BE2C (cell line): ENCODE data around the gene COL13A1.

ENCODE experiments used
- DNase-seq: peaks from one replicate; pipeline ENCODE4 v3.0.0-alpha.2; 2020
- H3K27me3 ChIP-seq: fragments of 250-450 bp; sonication (Bioruptor Pico); 2 replicates; pipeline ENCODE4 v1.5.1; 2020; ENCODE audit warnings: mild to moderate bottlenecking
- H3K36me3 ChIP-seq: fragments of 250-450 bp; sonication (Bioruptor Pico); 2 replicates; pipeline ENCODE4 v1.5.1; 2020; ENCODE audit warnings: mild to moderate bottlenecking
- H3K4me1 ChIP-seq: fragments of 250-450 bp; sonication (Bioruptor Pico); 2 replicates; pipeline ENCODE4 v1.5.1; 2020
- H3K4me3 ChIP-seq: 2 replicates; pipeline ENCODE4 v1.5.1; 2011; ENCODE audit warnings: low read depth, low read length
- H3K9me3 ChIP-seq: fragments of 250-450 bp; sonication (Bioruptor Pico); 2 replicates; pipeline ENCODE4 v1.5.1; 2020
- TF ChIP-seq, protein P1 (sequence below): IDR thresholded peaks from 2 replicates; pipeline ENCODE4 v1.5.1; 2012; ENCODE audit warnings: mild to moderate bottlenecking, low read depth, low read length

The COL13A1 gene

GRCh38 chr10:69810097-69810496, 8.4 kb downstream of the COL13A1 start:
- TF ChIP-seq, protein P1, sequence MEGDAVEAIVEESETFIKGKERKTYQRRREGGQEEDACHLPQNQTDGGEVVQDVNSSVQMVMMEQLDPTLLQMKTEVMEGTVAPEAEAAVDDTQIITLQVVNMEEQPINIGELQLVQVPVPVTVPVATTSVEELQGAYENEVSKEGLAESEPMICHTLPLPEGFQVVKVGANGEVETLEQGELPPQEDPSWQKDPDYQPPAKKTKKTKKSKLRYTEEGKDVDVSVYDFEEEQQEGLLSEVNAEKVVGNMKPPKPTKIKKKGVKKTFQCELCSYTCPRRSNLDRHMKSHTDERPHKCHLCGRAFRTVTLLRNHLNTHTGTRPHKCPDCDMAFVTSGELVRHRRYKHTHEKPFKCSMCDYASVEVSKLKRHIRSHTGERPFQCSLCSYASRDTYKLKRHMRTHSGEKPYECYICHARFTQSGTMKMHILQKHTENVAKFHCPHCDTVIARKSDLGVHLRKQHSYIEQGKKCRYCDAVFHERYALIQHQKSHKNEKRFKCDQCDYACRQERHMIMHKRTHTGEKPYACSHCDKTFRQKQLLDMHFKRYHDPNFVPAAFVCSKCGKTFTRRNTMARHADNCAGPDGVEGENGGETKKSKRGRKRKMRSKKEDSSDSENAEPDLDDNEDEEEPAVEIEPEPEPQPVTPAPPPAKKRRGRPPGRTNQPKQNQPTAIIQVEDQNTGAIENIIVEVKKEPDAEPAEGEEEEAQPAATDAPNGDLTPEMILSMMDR = no peak
- Histone ChIP-seq H3K4me3 (no peak overlapping the region), H3K27me3 (no peaks in the 10 kb centered on the region), H3K9me3 (no peaks in the 10 kb centered on the region), H3K4me1 (no peaks in the 10 kb centered on the region), H3K36me3 (no peaks in the 10 kb centered on the region)
- DNase-seq = no peak

DNA sequence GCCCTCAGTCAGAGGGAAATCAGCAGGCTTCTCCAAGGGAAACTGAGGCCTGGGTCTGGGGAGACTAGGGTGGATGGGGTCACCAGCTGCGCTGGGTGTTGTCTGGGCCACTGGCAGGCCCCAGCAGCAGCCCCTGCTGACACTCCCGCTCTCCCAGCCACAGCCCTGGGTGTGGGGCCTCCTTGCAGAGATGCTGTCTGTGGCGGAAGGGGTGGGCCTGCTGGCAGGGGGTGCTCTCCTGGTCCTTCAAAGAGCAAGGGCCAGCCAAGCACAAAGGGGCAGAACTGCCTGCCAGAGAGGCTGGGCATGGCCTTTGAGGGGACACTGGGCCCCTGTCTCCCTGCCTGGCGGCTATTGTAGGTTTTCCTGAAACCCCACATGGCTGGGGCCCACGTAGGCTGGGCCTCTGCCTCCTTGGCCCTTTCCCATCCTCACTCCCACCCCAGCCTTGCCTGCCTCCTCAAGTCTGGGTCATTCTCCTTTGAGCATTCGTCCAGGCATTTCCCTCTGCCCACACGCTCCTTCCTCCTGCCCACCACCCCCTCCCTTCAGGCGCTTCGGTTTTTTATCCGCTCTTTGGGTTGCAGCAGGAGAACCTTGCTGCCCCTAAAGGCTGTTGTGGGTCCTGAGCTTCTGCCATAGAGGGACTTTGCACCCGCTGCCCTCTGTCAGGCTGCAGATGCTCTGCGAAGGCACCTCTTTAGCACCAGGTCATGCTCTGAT, 9.1 kb downstream of the COL13A1 start:
- Histone ChIP-seq H3K9me3 (no peaks in the 10 kb centered on the region), H3K36me3 (no peaks in the 10 kb centered on the region), H3K4me3 (no peak overlapping the region), H3K27me3 (no peaks in the 10 kb centered on the region), H3K4me1 (no peaks in the 10 kb centered on the region)
- no peak for DNase-seq
- TF ChIP-seq, protein P1 = no peak

GRCh38 chr10:69813632-69814031, 11.9 kb downstream of the COL13A1 start:
- Histone ChIP-seq H3K4me3 (no peak overlapping the region), H3K36me3 (no peaks in the 10 kb centered on the region), H3K9me3 (no peaks in the 10 kb centered on the region), H3K27me3 (no peaks in the 10 kb centered on the region), H3K4me1 (no peaks in the 10 kb centered on the region)
- TF ChIP-seq, protein P1 = no peak
- DNase-seq = no peak

GRCh38 chr10:69814251-69814650, 12.5 kb downstream of the COL13A1 start:
- H3K4me3 ChIP-seq = no peak overlapping the region
- H3K36me3 ChIP-seq = no peaks in the 10 kb centered on the region
- no peaks in the 10 kb centered on the region for H3K27me3 ChIP-seq
- H3K9me3 ChIP-seq = no peaks in the 10 kb centered on the region
- TF ChIP-seq, protein P1 = no peak
- H3K4me1 ChIP-seq = no peaks in the 10 kb centered on the region
- DNase-seq = no peak

- Histone ChIP-seq H3K27me3 (no peaks in the 10 kb centered on the region), H3K36me3 (no peaks in the 10 kb centered on the region), H3K9me3 (no peaks in the 10 kb centered on the region), H3K4me1 (no peaks in the 10 kb centered on the region), H3K4me3 (no peak overlapping the region)
- TF ChIP-seq, protein P1 = no peak
- DNase-seq = no peak
Observed at GRCh38 chr10:69815104-69815503, 13.4 kb downstream of the COL13A1 start.

DNA sequence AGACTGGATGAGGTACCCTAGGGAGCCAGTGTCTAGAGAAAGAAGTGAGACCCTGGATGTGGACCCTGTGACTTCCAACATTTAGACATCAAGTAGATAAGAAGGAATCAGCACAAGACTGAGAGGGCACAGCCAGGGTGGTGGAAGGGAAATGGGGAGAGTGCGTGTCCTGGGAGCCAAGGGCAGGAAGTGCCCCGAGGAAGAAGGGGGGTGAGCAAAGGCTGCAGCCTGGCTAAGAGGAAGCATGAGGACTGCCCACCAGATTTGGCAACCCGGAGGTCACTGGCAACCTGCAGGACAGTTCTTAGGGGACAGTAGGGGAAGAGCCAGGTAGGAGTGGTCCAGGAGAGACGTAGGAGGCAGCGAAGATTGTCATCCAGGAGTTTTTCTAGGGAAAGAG, 14.8 kb downstream of the COL13A1 start:
- H3K9me3 ChIP-seq = no peaks in the 10 kb centered on the region
- H3K36me3 ChIP-seq = no peaks in the 10 kb centered on the region
- H3K4me3 ChIP-seq = no peak overlapping the region
- no peaks in the 10 kb centered on the region for H3K27me3 ChIP-seq
- H3K4me1 ChIP-seq = no peaks in the 10 kb centered on the region
- TF ChIP-seq, protein P1 = no peak
- DNase-seq = no peak
